K562 (cell line): ENCODE results near the gene TMEM255A. TPM values are rescaled to one million over a fixed set of nuclear protein-coding genes. Genes with fewer than 3 reads are reported as not detected.

ENCODE experiments used
- ATAC-seq: fragments of 200-7000 bp; cut with Tn5 transposase; 3 replicates; pipeline ENCODE4 v1.9.1; 2020; ENCODE audit warnings: moderate library complexity
- BruUV-seq: library from RNA; stranded (reverse); fragments of 400-500 nt; replicated peaks from 2 replicates; lab custom pipeline; 2021; lab: Mats Ljungman, UMichigan
- CTCF ChIA-PET: fragments of 300-600 bp; formaldehyde crosslinking; extraction: SDS; loops from one replicate; lab custom pipeline; 2021; ENCODE audit warnings: low intra/inter-chr PET ratio; lab: Yijun Ruan, JAX
- POLR2A ChIA-PET: fragments of 300-600, 350-650 bp; sonication (Branson Sonifier 250); formaldehyde crosslinking; extraction: SDS; loops from one replicate; lab custom pipeline; 2021; ENCODE audit warnings: antibody characterized with exemption, inconsistent platforms; lab: Yijun Ruan, JAX
- DNase-seq, 4 experiments: peaks; one replicate each; pipeline versions ENCODE4 v3.0.0 to v3.0.0-alpha.2; 2011 to 2018; ENCODE audit warnings: low spot score in 3 of 4, mixed read lengths in 3 of 4; ENCODE audit errors: extremely low read depth in 1 of 4
- FAIRE-seq: peaks from 2 replicates; lab custom pipeline; 2011; peaks lifted over from hg19 to GRCh38; lab: Jason Lieb, UNC
- H2AFZ ChIP-seq: 2 replicates; pipeline ENCODE4 v1.6.0; 2011; ENCODE audit warnings: low read depth, low read length, control low read depth, inconsistent platforms
- H3K27ac ChIP-seq: fragments of 200-600 bp; 3 replicates; pipeline ENCODE4 v1.8.0; 2011; ENCODE audit warnings: low read depth, mild to moderate bottlenecking, control low read depth, inconsistent platforms, low read length, moderate library complexity, mixed read lengths; ENCODE audit errors: extremely low read depth
- H3K27me3 ChIP-seq, 2 experiments: fragments of 300-600 bp in 1 of 2; 2 replicates in 1 of 2; 3 replicates in 1 of 2; pipeline versions ENCODE4 v1.6.0 to v1.8.0; 2011; ENCODE audit warnings: inconsistent platforms in 2 of 2, low read length in 2 of 2, mild to moderate bottlenecking in 1 of 2, mixed read lengths in 1 of 2, moderate library complexity in 1 of 2; ENCODE audit not compliant: control insufficient read depth in 2 of 2, insufficient read depth in 2 of 2
- H3K36me3 ChIP-seq: fragments of 300-600 bp; 3 replicates; pipeline ENCODE4 v1.8.0; 2011; ENCODE audit warnings: mild to moderate bottlenecking, low read length, inconsistent platforms; ENCODE audit not compliant: control insufficient read depth, insufficient read depth
- H3K4me1 ChIP-seq, 2 experiments: fragments of 200-600 bp in 1 of 2; replicated peaks in 1 of 2; 2 replicates in 1 of 2; 3 replicates in 1 of 2; pipeline versions ENCODE4 v1.5.1 to v1.8.0; 2011; ENCODE audit warnings: inconsistent platforms in 2 of 2, low read length in 2 of 2, mild to moderate bottlenecking in 1 of 2, mixed read lengths in 1 of 2, moderate library complexity in 1 of 2; ENCODE audit not compliant: control insufficient read depth in 2 of 2, insufficient read depth in 2 of 2
- H3K4me2 ChIP-seq: 2 replicates; pipeline ENCODE4 v1.6.1; 2011; ENCODE audit warnings: low read length, control low read depth, inconsistent platforms, mixed read lengths; ENCODE audit not compliant: insufficient read depth
- H3K4me3 ChIP-seq: fragments of 200-600 bp; sonication (generic), shearing (Covaris generic); 2 replicates; pipeline ENCODE4 v1.5.1; 2016; ENCODE audit warnings: control low read depth, inconsistent platforms
- H3K79me2 ChIP-seq: fragments of 200-600 bp; 3 replicates; pipeline ENCODE4 v1.8.0; 2011; ENCODE audit warnings: low read length, inconsistent platforms; ENCODE audit not compliant: control insufficient read depth, insufficient read depth
- H3K9ac ChIP-seq, 2 experiments: 2 replicates each; pipeline versions ENCODE4 v1.6.0 to v1.6.1; 2011; ENCODE audit warnings: low read depth in 2 of 2, low read length in 2 of 2, control low read depth in 1 of 2, inconsistent platforms in 1 of 2, mild to moderate bottlenecking in 1 of 2, mixed read lengths in 1 of 2; ENCODE audit not compliant: insufficient read depth in 1 of 2
- H3K9me1 ChIP-seq: one replicate; pipeline ENCODE4 v1.6.0; 2011; ENCODE audit warnings: inconsistent platforms, mild to moderate bottlenecking, low read length, moderate library complexity; ENCODE audit not compliant: control insufficient read depth, insufficient read depth
- H3K9me3 ChIP-seq: replicated peaks from 2 replicates; pipeline ENCODE4 v1.5.1; 2011; ENCODE audit warnings: low read depth, low read length, inconsistent platforms; ENCODE audit not compliant: control insufficient read depth, insufficient read depth
- H4K20me1 ChIP-seq: replicated peaks from 2 replicates; pipeline ENCODE4 v1.6.1; 2011; ENCODE audit warnings: low read length, inconsistent platforms, mixed read lengths; ENCODE audit not compliant: control insufficient read depth, insufficient read depth
- BACH1 ChIP-seq: fragments of 200-800 bp; sonication (Bioruptor generic); IDR thresholded peaks from 2 replicates; pipeline ENCODE4 v1.6.1; 2016; ENCODE audit warnings: missing genetic modification characterization, missing compliant biosample characterization
- BRD4 ChIP-seq: fragments of 200-600 bp; sonication (generic); IDR thresholded peaks from 2 replicates; pipeline ENCODE4 v1.6.1; 2017; ENCODE audit warnings: inconsistent platforms
- C11orf30 ChIP-seq: fragments of 450-650 bp; IDR thresholded peaks from 2 replicates; pipeline ENCODE4 v1.6.1; 2016; ENCODE audit warnings: low read depth, mild to moderate bottlenecking
- CGGBP1 ChIP-seq: fragments of 250-450 bp; sonication (Bioruptor Pico); IDR thresholded peaks from 2 replicates; pipeline ENCODE4 v1.9.0; 2021; ENCODE audit warnings: mild to moderate bottlenecking
- DIDO1 ChIP-seq: fragments of 450-650 bp; IDR thresholded peaks from 2 replicates; pipeline ENCODE4 v1.6.1; 2016; ENCODE audit warnings: low read depth, missing biosample characterization, missing genetic modification characterization
- E2F4 ChIP-seq: sonication (generic); formaldehyde crosslinking; IDR thresholded peaks from 2 replicates; pipeline ENCODE4 v1.8.0; 2022; ENCODE audit warnings: mild to moderate bottlenecking, low read depth, missing genetic modification reagents
- FOXK2 ChIP-seq, 2 experiments: fragments of 450-650 bp; IDR thresholded peaks in 1 of 2; conservative IDR thresholded peaks in 1 of 2; 2 replicates each; pipeline ENCODE4 v1.6.1; 2016; ENCODE audit warnings: low read depth in 2 of 2, mild to moderate bottlenecking in 1 of 2
- JUND ChIP-seq, 2 experiments: IDR thresholded peaks; 2 replicates in 1 of 2; 3 replicates in 1 of 2; pipeline ENCODE4 v1.6.1; 2011; ENCODE audit warnings: borderline replicate concordance in 2 of 2, low read depth in 2 of 2, low read length in 2 of 2, improper control_type of control experiment in 1 of 2, missing biosample characterization in 1 of 2, missing genetic modification characterization in 1 of 2, missing genetic modification reagents in 1 of 2
- MAFF ChIP-seq: IDR thresholded peaks from 2 replicates; pipeline ENCODE4 v1.6.1; 2012; ENCODE audit warnings: low read length, improper control_type of control experiment
- MAFG ChIP-seq: fragments of 450-650 bp; conservative IDR thresholded peaks from 2 replicates; pipeline ENCODE4 v1.6.1; 2016; ENCODE audit warnings: missing genetic modification characterization, missing compliant biosample characterization
- MAFK ChIP-seq: IDR thresholded peaks from 2 replicates; pipeline ENCODE4 v1.6.1; 2011; ENCODE audit warnings: low read length, improper control_type of control experiment
- MBD2 ChIP-seq: sonication (generic); IDR thresholded peaks from 2 replicates; pipeline ENCODE4 v1.6.1; 2016; ENCODE audit warnings: low read depth, borderline replicate concordance
- NCOA1 ChIP-seq: fragments of 450-650 bp; IDR thresholded peaks from 2 replicates; pipeline ENCODE4 v1.6.1; 2016; ENCODE audit warnings: low read depth
- NEUROD1 ChIP-seq: fragments of 150-350 bp; IDR thresholded peaks from 2 replicates; pipeline ENCODE4 v1.6.1; 2014; ENCODE audit warnings: borderline replicate concordance, low read length, low read depth; ENCODE audit not compliant: partially characterized antibody
- NFE2 ChIP-seq: IDR thresholded peaks from 2 replicates; pipeline ENCODE4 v1.6.1; 2014; ENCODE audit warnings: antibody characterized with exemption, low read depth
- PHF20 ChIP-seq: fragments of 450-650 bp; IDR thresholded peaks from 2 replicates; pipeline ENCODE4 v1.6.1; 2018; ENCODE audit not compliant: partially characterized antibody
- SMARCA4 ChIP-seq: fragments of 450-650 bp; IDR thresholded peaks from 2 replicates; pipeline ENCODE4 v1.6.1; 2016
- SPI1 ChIP-seq: IDR thresholded peaks from 2 replicates; pipeline ENCODE4 v1.6.1; 2011; ENCODE audit warnings: low read depth, low read length, control low read depth, borderline replicate concordance
- THRB ChIP-seq: fragments of 450-650 bp; formaldehyde crosslinking; conservative IDR thresholded peaks from 2 replicates; pipeline ENCODE4 v1.4.0; 2022; ENCODE audit warnings: mild to moderate bottlenecking, missing genetic modification characterization
- ZNF239 ChIP-seq: fragments of 250-450 bp; sonication (Bioruptor Pico); IDR thresholded peaks from 2 replicates; pipeline ENCODE4 v1.4.0; 2020; ENCODE audit warnings: mild to moderate bottlenecking
- ZNF316 ChIP-seq: fragments of 450-650 bp; IDR thresholded peaks from 2 replicates; pipeline ENCODE4 v1.6.1; 2016
- ZNF445 ChIP-seq: fragments of 250-450 bp; sonication (Bioruptor Pico); IDR thresholded peaks from 2 replicates; pipeline ENCODE4 v1.4.0; 2020; ENCODE audit warnings: low read depth, mild to moderate bottlenecking, moderate library complexity
- WGBS: fragments of 100-300 bp; shearing (Covaris generic); methylation state at CpG from one replicate; pipeline ENCODE4 v1.1.6; 2016; ENCODE audit warnings: low coverage, mixed read lengths; ENCODE audit not compliant: insufficient coverage; ENCODE audit errors: missing lambda C conversion rate; 5-methylcytosine and 5-hydroxymethylcytosine counted together
- in situ Hi-C: fragments of 300-500 bp; cut with MboI; formaldehyde crosslinking; loops from 4 replicates; pipeline ENCODE4 v1.15.0; 2018; ENCODE audit warnings: inconsistent platforms, mixed read lengths
- intact Hi-C: fragments of 100-400 bp; cut with micrococcal nuclease; formaldehyde crosslinking; loops from 2 replicates; pipeline ENCODE4 v1.14.2; 2022
- polyA plus RNA-seq, 8 experiments: library from polyadenylated mRNA; depleted of rRNA in 4 of 8; stranded (reverse) in 5 of 8; unstranded in 3 of 8; fragments of >200 nt; fragmentation: Nextera tagmentation in 2 of 8; fragmentation: Illumina TruSeq in 1 of 8; extraction: Ambion mirVana in 2 of 8; extraction: Trizol in 1 of 8; gene quantifications; 2 replicates each; pipeline versions ENCODE4 v1.2.1 to v1.2.3, GENCODE V29; 2011 to 2014; ENCODE audit warnings: inconsistent platforms in 1 of 8, missing spikeins in 1 of 8
- total RNA-seq, 7 experiments: library from RNA; depleted of rRNA in 6 of 7; stranded (reverse); fragments of >200 nt in 6 of 7; fragmentation: Illumina TruSeq in 2 of 7; extraction: Trizol in 2 of 7; gene quantifications; 2 replicates each; pipeline versions ENCODE4 v1.2.1 to v1.2.3, GENCODE V29; 2011 to 2021; ENCODE audit warnings: low replicate concordance in 1 of 7

TMEM255A gene
- total and polyA plus RNA-seq, 9 of the 15 experiments (the other 6 are each of a cell fraction or from before 2014, with no cell fraction given): 0.01 TPM; not detected in 8

GRCh38 chrX:120306630-120307029 is 4.6 kb downstream of the TMEM255A start:
- Histone ChIP-seq H3K9ac (no peak overlapping the region), H2AFZ (peak overlapping the region; percentile 69; the same call in 1 of the 2 replicates), H3K4me2 (no peak overlapping the region), H3K9me3 (no peaks in the 10 kb centered on the region), H3K36me3 (no peaks in the 10 kb centered on the region), H3K27me3 (no peaks in the 10 kb centered on the region), H4K20me1 (no peaks in the 10 kb centered on the region), H3K9me1 (no peaks in the 10 kb centered on the region), H3K4me3 (no peak overlapping the region), H3K4me1 (peaks cover 5 to 11% of the 10 kb centered on the region in 2 experiments; a peak in 4 of 5 replicates), H3K79me2 (no peaks in the 10 kb centered on the region), H3K27ac (peak overlapping the region; percentile 13; the same call in 1 of the 3 replicates)
- 0% methylated on average over 2 of the region's 2 CpGs for WGBS
- no peak for ATAC-seq
- no peak for FAIRE-seq
- ChIA-PET CTCF (no interaction called here), POLR2A (no interaction called here)
- BruUV-seq: no TSS peak
- DNase-seq: peak in 1 of 4 experiments; percentile 30
- intact Hi-C loops: no loop called here
- in situ Hi-C loops: no loop called here
- TF ChIP-seq MBD2 (no peak), DIDO1 (tag) (no peak), FOXK2 (conservative IDR thresholded peaks at IDR 0.05 in 1 of 2, IDR thresholded peaks at IDR 0.05 in 1 of 2; ENCODE audit: low read depth in 2 of 2) (no peak), MAFK (peak; percentile 50; the same call in 1 of the 2 replicates), CGGBP1 (no peak), SPI1 (no peak), E2F4 (no peak), MAFF (peak; percentile 51), NEUROD1 (no peak), SMARCA4 (peak; percentile 32; the same call in 1 of the 2 replicates), JUND (IDR thresholded peaks at IDR 0.05; ENCODE audit: borderline replicate concordance, low read depth, low read length) (0 out of 2 replicates have a peak, but pooled peaks have one; percentile 2), JUND (tag; IDR thresholded peaks at IDR 0.05; ENCODE audit: borderline replicate concordance, low read depth, low read length) (no peak), MAFG (tag) (peak; percentile 68), PHF20 (no peak), ZNF445 (CRISPR knock-in tag) (no peak), ZNF239 (CRISPR knock-in tag) (no peak), NFE2 (peak; percentile 84), BACH1 (tag) (peak; percentile 84), ZNF316 (peak; percentile 70), C11orf30 (peak; percentile 68), NCOA1 (no peak), BRD4 (no peak), THRB (CRISPR knock-in tag) (no peak)
